Measurements from ENCODE around the gene USP6NL.

The USP6NL gene

DNA sequence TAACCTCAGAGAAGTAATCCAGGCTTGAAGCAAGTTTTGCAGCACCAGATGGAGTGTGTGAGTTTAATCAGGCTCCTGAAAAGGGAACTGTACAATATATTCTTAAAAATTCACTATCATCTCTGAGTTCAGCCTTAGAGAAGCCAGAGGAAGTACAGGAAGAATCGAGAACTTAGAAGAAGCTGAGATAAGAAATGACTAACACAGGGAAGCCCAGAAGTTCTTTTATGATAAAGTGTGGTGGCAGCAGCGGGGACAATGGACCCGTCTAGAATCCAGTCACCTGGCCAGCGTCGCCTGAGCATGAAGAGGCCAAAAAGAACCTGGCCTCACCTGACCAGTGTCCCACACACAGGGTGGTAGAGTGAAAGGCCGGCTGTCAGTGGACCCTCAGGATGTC, 161.0 kb downstream of the USP6NL start:
- H3K4me3 ChIP-seq (ENCODE audit: low read length): no peak overlapping the region
- DNase-seq (ENCODE audit: low read depth): no peak
- TF ChIP-seq, protein P1, sequence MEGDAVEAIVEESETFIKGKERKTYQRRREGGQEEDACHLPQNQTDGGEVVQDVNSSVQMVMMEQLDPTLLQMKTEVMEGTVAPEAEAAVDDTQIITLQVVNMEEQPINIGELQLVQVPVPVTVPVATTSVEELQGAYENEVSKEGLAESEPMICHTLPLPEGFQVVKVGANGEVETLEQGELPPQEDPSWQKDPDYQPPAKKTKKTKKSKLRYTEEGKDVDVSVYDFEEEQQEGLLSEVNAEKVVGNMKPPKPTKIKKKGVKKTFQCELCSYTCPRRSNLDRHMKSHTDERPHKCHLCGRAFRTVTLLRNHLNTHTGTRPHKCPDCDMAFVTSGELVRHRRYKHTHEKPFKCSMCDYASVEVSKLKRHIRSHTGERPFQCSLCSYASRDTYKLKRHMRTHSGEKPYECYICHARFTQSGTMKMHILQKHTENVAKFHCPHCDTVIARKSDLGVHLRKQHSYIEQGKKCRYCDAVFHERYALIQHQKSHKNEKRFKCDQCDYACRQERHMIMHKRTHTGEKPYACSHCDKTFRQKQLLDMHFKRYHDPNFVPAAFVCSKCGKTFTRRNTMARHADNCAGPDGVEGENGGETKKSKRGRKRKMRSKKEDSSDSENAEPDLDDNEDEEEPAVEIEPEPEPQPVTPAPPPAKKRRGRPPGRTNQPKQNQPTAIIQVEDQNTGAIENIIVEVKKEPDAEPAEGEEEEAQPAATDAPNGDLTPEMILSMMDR (conservative IDR thresholded peaks at IDR 0.05; ENCODE audit: low read depth, low read length): no peak

DNA sequence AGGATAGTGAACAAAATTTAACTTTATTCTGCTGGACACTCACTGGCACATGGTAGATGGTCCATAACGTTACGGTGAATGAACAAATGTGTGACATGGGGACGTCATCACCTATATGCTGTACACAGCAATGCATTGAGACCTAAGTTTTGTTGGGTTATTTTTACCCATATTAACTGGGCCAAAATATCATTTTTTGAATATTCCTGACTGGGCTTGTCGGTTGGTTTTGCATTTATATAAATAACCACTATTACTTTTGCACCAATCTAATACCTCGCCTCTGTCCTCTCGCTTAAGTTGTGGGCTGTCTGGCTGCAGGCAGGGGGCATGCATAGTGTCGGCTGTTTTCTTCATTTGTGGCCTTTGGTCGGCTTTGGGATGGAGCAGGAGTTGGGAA, 161.7 kb downstream of the USP6NL start:
- H3K4me3 ChIP-seq (ENCODE audit: low read length): no peak overlapping the region
- DNase-seq (ENCODE audit: low read depth): no peak
- TF ChIP-seq, protein P1 (conservative IDR thresholded peaks at IDR 0.05; ENCODE audit: low read depth, low read length): no peak

DNA sequence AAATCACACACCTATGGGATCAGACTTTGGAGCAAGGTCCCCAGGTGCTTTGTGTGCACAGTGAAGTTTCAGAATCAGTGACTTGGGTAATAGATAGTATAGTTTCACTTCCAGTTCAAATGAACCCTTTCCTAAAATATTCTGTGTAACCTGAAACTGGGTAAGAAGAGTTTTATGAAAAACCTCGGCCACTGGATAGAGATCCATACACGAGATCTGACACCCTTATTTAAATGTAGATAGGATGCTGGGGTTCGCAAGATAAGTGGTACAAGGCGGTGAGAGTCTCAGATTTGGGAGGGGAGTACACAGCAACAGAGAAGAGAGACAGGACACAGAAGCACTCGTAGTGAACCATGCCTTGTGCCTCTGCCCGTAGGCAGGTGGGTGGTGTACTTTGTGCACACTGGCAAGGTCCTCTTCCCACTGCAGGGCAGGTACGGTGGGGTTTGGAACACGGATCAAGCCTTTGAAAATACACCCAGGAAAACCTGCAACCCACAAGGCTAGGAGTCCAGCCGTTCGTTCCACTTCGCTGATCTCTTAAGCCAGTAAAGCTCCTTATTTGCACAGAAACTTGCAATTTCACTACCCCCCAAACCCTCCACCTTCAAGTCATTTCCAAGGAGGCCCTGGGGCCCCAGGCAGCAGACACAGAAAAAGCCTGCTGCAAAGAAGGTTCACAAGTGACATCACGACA, 162.8 kb downstream of the USP6NL start:
- no peak overlapping the region for H3K4me3 ChIP-seq (ENCODE audit: low read length)
- TF ChIP-seq, protein P1 (conservative IDR thresholded peaks at IDR 0.05; ENCODE audit: low read depth, low read length): no peak
- no peak for DNase-seq (ENCODE audit: low read depth)

DNA sequence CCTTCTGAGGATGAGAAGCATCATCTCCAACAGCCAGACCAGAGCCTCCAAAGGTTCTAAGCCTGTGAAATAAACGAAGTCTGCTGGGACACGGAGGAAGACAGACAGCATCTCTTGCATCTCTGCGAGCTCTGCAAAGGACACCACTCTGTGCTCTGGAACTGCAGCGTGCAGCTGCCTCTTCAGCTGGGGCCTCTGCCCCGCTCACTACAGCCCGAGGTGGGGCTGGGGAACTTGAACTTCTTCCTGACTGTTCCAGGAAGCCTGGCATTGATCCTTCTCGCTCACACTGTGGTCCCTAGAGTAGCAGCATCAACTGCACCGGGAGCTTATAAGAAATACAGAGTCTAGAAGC, 163.3 kb downstream of the USP6NL start:
- TF ChIP-seq, protein P1 (conservative IDR thresholded peaks at IDR 0.05; ENCODE audit: low read depth, low read length): no peak
- no peak for DNase-seq (ENCODE audit: low read depth)
- no peak overlapping the region for H3K4me3 ChIP-seq (ENCODE audit: low read length)

DNA sequence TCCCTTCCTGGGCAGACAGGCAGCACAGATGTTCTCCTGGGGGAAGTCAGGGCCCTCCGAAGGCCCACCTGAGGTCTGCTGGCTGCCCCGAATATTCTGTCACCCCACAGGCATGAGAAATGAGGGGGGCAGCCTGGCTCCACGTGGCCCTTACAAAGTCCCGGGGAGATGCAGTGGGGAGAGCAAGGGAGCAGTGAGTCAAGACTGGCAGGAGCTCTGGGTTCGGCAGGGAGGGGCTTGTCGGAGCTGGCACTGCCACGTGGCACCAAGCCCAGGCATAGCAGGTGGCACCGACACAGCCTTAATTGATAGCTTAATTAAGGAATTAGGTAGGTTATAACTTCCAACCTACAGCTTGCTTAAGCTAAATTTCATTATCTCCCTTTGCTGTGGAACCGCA, 163.9 kb downstream of the USP6NL start:
- TF ChIP-seq, protein P1 (conservative IDR thresholded peaks at IDR 0.05; ENCODE audit: low read depth, low read length): no peak

DNA sequence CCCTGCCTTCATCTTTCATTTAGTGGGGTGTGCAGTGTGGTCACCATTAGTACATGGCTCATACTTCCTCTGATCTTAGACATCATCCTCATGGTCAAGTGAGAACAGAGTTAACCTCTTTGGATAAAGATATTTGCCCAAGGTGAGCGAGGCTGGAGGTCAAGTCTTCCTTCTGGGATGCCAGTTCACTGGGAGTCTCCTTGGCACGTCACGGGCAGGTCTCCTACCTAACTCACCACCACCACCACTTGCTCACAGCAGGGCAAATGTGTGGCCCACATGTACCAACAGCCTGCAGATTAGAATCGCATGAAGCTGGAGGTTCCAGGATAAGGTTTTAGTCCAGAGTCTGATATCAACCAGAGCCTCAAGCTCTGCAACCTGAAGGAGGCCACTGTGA, 164.6 kb downstream of the USP6NL start:
- DNase-seq (ENCODE audit: low read depth): no peak
- TF ChIP-seq, protein P1 (conservative IDR thresholded peaks at IDR 0.05; ENCODE audit: low read depth, low read length): no peak
- H3K4me3 ChIP-seq (ENCODE audit: low read length): no peak overlapping the region

More for the DNA sequence above, 163.9 kb downstream of the USP6NL start:
- no peak for DNase-seq (ENCODE audit: low read depth)
- no peak overlapping the region for H3K4me3 ChIP-seq (ENCODE audit: low read length)

DNA sequence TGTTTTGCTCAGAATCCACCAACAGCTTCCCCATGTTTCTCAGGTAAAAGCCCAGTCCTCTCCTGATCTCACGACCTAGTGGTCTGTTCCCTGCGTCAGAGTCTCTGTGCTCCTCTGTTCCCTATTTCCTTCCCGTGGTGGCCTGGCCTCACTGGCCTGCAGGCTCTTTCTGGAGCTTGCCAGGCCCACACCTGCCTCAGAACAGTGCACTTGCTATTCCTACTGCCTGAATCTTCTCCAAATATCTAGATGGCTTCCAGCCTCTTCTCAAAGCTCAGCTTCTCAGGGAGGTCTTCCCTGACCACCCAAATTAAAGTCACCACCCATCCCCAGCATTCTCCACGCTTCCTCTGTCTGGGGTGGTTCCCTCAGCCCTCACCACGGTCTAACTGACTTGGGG, 165.3 kb downstream of the USP6NL start:
- H3K4me3 ChIP-seq (ENCODE audit: low read length): no peak overlapping the region
- TF ChIP-seq, protein P1 (conservative IDR thresholded peaks at IDR 0.05; ENCODE audit: low read depth, low read length): no peak
- DNase-seq (ENCODE audit: low read depth): no peak
